Stomach (tissue), 9 donors: Measurements from ENCODE around the gene LENEP. TPM values are rescaled to one million over a fixed set of nuclear protein-coding genes. Genes with fewer than 3 reads are reported as not detected.

Experiments used
- DNase-seq, 2 donors: peaks; one replicate each; pipeline versions ENCODE4 v3.0.0 to v3.0.0-alpha.2; 2013 to 2019
- H3K27ac ChIP-seq, 5 donors: fragments of 200-600 bp in 4 of 5; sonication (generic) in 4 of 5; one replicate each; pipeline ENCODE4 v1.5.1; 2013 to 2019; ENCODE audit warnings: mild to moderate bottlenecking in 1 of 5, moderate library complexity in 1 of 5
- H3K27me3 ChIP-seq, 3 donors: fragments of 200-600 bp; sonication (generic); one replicate each; pipeline ENCODE4 v1.5.1; 2017 to 2019; ENCODE audit warnings: mixed run types in 1 of 3
- H3K36me3 ChIP-seq, 4 donors: fragments of 200-600 bp; sonication (generic); 1 replicate in 3 of 4; 2 replicates in 1 of 4; pipeline ENCODE4 v1.5.1; 2016 to 2019
- H3K4me1 ChIP-seq, 4 donors: fragments of 200-600 bp; sonication (generic); one replicate each; pipeline ENCODE4 v1.5.1; 2016 to 2019
- H3K4me3 ChIP-seq, 4 donors: fragments of 200-600 bp; sonication (generic) in 3 of 4; one replicate each; pipeline ENCODE4 v1.5.1; 2016 to 2019; ENCODE audit warnings: mild to moderate bottlenecking in 1 of 4
- H3K9me3 ChIP-seq, 4 donors: fragments of 200-600 bp; sonication (generic); one replicate each; pipeline ENCODE4 v1.5.1; 2016 to 2019
- CTCF ChIP-seq, 7 experiments: fragments of 450-650 bp in 4 of 7; fragments of 200-600 bp in 3 of 7; sonication (generic) in 3 of 7; IDR thresholded peaks; one replicate each; pipeline ENCODE4 v1.5.1; 2016 to 2019; ENCODE audit warnings: antibody characterized with exemption in 7 of 7, control low read depth in 2 of 7, mild to moderate bottlenecking in 1 of 7
- EP300 ChIP-seq: sonication (generic); formaldehyde crosslinking; IDR thresholded peaks from one replicate; pipeline ENCODE4 v1.6.1; 2017; ENCODE audit warnings: antibody characterized with exemption
- POLR2A ChIP-seq, 4 donors: fragments of 450-650 bp; IDR thresholded peaks; one replicate each; pipeline ENCODE4 v1.6.1; 2016; ENCODE audit warnings: antibody characterized with exemption in 4 of 4, control low read depth in 2 of 4, mild to moderate bottlenecking in 1 of 4, moderate library complexity in 1 of 4
- POLR2AphosphoS5 ChIP-seq, 3 donors: sonication (generic); formaldehyde crosslinking; IDR thresholded peaks; one replicate each; pipeline ENCODE4 v1.6.1; 2016; ENCODE audit warnings: antibody characterized with exemption in 3 of 3
- WGBS, 5 donors: extraction: QIAGEN DNeasy Blood & Tissue Kit in 3 of 5; methylation state at CpG; one replicate each; pipeline versions ENCODE4 v1.1.5 to v1.1.7; 2013 to 2018; 5-methylcytosine and 5-hydroxymethylcytosine counted together
- intact Hi-C: fragments of 100-400 bp; cut with DNase I; formaldehyde crosslinking; loops from one replicate; pipeline ENCODE4 v1.15.1; 2023; ENCODE audit warnings: low total_unique reads
- polyA plus RNA-seq, 3 donors: library from polyadenylated mRNA; stranded (reverse); fragments of 200-250 nt; gene quantifications; one replicate each; pipeline ENCODE4 v1.2.3, GENCODE V29; 2013
- total RNA-seq, 5 donors: library from RNA; depleted of rRNA; stranded (reverse); fragments of >200 nt; gene quantifications; one replicate each; pipeline versions ENCODE4 v1.1.0 to v1.2.3, GENCODE V29; 2014 to 2016
- donor health status: healthy with polysubstance abuse.
- donor health status: Bipolar disorder and iron deficiency.
- donor health status: healthy.

The LENEP gene
- total and polyA plus RNA-seq, 8 donors: 1.1 to 11.6 TPM; not detected in 6

- no peaks in the 10 kb centered on the region for H3K27me3 ChIP-seq
- peak overlapping the region in 2 of 5 donors; percentile 60 to 64 for H3K27ac ChIP-seq
- peaks cover 54 to 69% (median 63%) of the 10 kb centered on the region in 4 donors for H3K4me1 ChIP-seq
- TF ChIP-seq EP300: no peak
- peak in 1 of 3 donors; percentile 15 for TF ChIP-seq POLR2AphosphoS5 (IDR thresholded peaks at IDR 0.05)
- H3K36me3 ChIP-seq: peaks cover 21 to 39% (median 38%) of the 10 kb centered on the region in 4 donors
- no peaks in the 10 kb centered on the region for H3K9me3 ChIP-seq
- DNase-seq: peak in 1 of 2 donors; percentile 57
- intact Hi-C loops: no loop called here
- 72 to 86% (median 76%) methylated on average over 6 of the region's 6 CpGs for WGBS, 5 donors
- H3K4me3 ChIP-seq: no peak overlapping the region
These were observed 40.7 kb upstream of the LENEP start for GRCh38 chr1:154952664-154953063.

- no peak overlapping the region for H3K4me3 ChIP-seq
- intact Hi-C loops: no loop called here
- peak overlapping the region in 3 of 5 donors; percentile 32 to 64 (median 43) for H3K27ac ChIP-seq
- no peaks in the 10 kb centered on the region for H3K27me3 ChIP-seq
- no peaks in the 10 kb centered on the region for H3K9me3 ChIP-seq
- peaks cover 54 to 79% (median 67%) of the 10 kb centered on the region in 4 donors for H3K4me1 ChIP-seq
- 44 to 60% (median 51%) methylated on average over 1 to 2 of the region's 2 CpGs for WGBS, 5 donors
- no peak for DNase-seq
- H3K36me3 ChIP-seq: peaks cover 14 to 38% (median 36%) of the 10 kb centered on the region in 4 donors
- TF ChIP-seq POLR2A (IDR thresholded peaks at IDR 0.05): no peak
- TF ChIP-seq CTCF (IDR thresholded peaks at IDR 0.05): no peak
- no peak for TF ChIP-seq EP300
- TF ChIP-seq POLR2AphosphoS5 (IDR thresholded peaks at IDR 0.05): no peak
These were observed 39.8 kb upstream of the LENEP start for GRCh38 chr1:154953611-154954038.

GRCh38 chr1:154954541-154954940, 38.8 kb upstream of the LENEP start:
- Histone ChIP-seq H3K4me3 (peak overlapping the region in 3 of 4 donors; percentile 58 to 61 (median 60)), H3K27me3 (no peaks in the 10 kb centered on the region), H3K4me1 (peaks cover 54 to 88% (median 73%) of the 10 kb centered on the region in 4 donors), H3K36me3 (peaks cover 24 to 40% (median 38%) of the 10 kb centered on the region in 4 donors), H3K27ac (peak overlapping the region in 3 of 5 donors; percentile 83 to 85 (median 85)), H3K9me3 (no peaks in the 10 kb centered on the region)
- TF ChIP-seq POLR2AphosphoS5 (IDR thresholded peaks at IDR 0.05): no peak
- no peak for TF ChIP-seq POLR2A (IDR thresholded peaks at IDR 0.05)
- no peak for TF ChIP-seq CTCF (IDR thresholded peaks at IDR 0.05)
- no peak for TF ChIP-seq EP300
- DNase-seq: peak in 1 of 2 donors; percentile 4
- 62 to 84% (median 75%) methylated on average over 3 of the region's 3 CpGs for WGBS, 5 donors
- intact Hi-C loops: no loop called here

GRCh38 chr1:154955039-154955717, 38.2 kb upstream of the LENEP start:
- TF ChIP-seq POLR2AphosphoS5 (IDR thresholded peaks at IDR 0.05): peak in 2 of 3 donors; percentile 5 to 18
- TF ChIP-seq EP300: no peak
- no peak for TF ChIP-seq POLR2A (IDR thresholded peaks at IDR 0.05)
- Histone ChIP-seq H3K36me3 (peaks cover 19 to 38% (median 36%) of the 10 kb centered on the region in 4 donors), H3K4me1 (peaks cover 55 to 94% (median 79%) of the 10 kb centered on the region in 4 donors), H3K27ac (peak overlapping the region; percentile 81 to 86 (median 85)), H3K9me3 (no peaks in the 10 kb centered on the region), H3K27me3 (no peaks in the 10 kb centered on the region), H3K4me3 (peak overlapping the region; percentile 57 to 61 (median 59))
- peak; percentile 63 to 93 for DNase-seq
- intact Hi-C loops: no loop called here
- 0 to 12% (median 6%) methylated on average over 3 to 4 of the region's 4 CpGs for WGBS, 5 donors

GRCh38 chr1:154955718-154956543, 37.5 kb upstream of the LENEP start, which contains the start of gene PBXIP1:
TSS of gene PBXIP1 (minus strand) at chr1:154956099. CDS start at chr1:154953721, 2,378 bp downstream.
- TF ChIP-seq EP300: no peak
- TF ChIP-seq POLR2AphosphoS5 (IDR thresholded peaks at IDR 0.05): peak in 2 of 3 donors; percentile 52 to 66
- TF ChIP-seq POLR2A (IDR thresholded peaks at IDR 0.05): peak in 1 of 4 donors; percentile 17
- Histone ChIP-seq H3K27me3 (no peaks in the 10 kb centered on the region), H3K4me3 (peak within 1 kb of the TSS; percentile 57 to 61 (median 59)), H3K4me1 (peaks cover 62 to 97% (median 86%) of the 10 kb centered on the region in 4 donors), H3K9me3 (no peaks in the 10 kb centered on the region), H3K36me3 (peaks cover 13 to 31% (median 29%) of the 10 kb centered on the region in 4 donors), H3K27ac (peak within 1 kb of the TSS; percentile 81 to 86 (median 85))
- intact Hi-C loops: no loop called here
- WGBS, 5 donors: 0 to 1% (median 0%) methylated on average over 18 of the region's 18 CpGs
- peak; percentile 83 to 97 for DNase-seq
